HG03342 (cell line): Measurements from ENCODE around the gene PRUNE2.
"Not testable (repeated sequence)": the region's sequence is repeated elsewhere in the genome, so short reads cannot be mapped to it uniquely, and the experiment has no call there.

Experiments
- ATAC-seq: cut with Tn5 transposase; IDR thresholded peaks from one replicate; pipeline ENCODE4 v1.9.1; 2021; ENCODE audit warnings: mild to moderate bottlenecking, moderate library complexity; ENCODE audit not compliant: unreplicated experiment

Gene PRUNE2

GRCh38 chr9:76608575-76609273 lies 297.2 kb downstream of the PRUNE2 start:
- ATAC-seq: no peak

- no peak for ATAC-seq
Observed at GRCh38 chr9:76607730-76608436, 298.0 kb downstream of the PRUNE2 start.

GRCh38 chr9:76605321-76605900 lies 300.5 kb downstream of the PRUNE2 start:
- ATAC-seq: peak; percentile 94

- ATAC-seq: no peak
Observed at GRCh38 chr9:76603931-76604570, 301.9 kb downstream of the PRUNE2 start.

GRCh38 chr9:76603448-76603895 lies 302.4 kb downstream of the PRUNE2 start:
- ATAC-seq: no peak

GRCh38 chr9:76602199-76602598 lies 303.7 kb downstream of the PRUNE2 start:
- no peak for ATAC-seq

GRCh38 chr9:76600007-76600615 lies 305.8 kb downstream of the PRUNE2 start:
- no peak for ATAC-seq

GRCh38 chr9:76598981-76599380 lies 306.9 kb downstream of the PRUNE2 start:
- no peak for ATAC-seq

- ATAC-seq: no peak
Observed at GRCh38 chr9:76595645-76596044, 310.3 kb downstream of the PRUNE2 start.

GRCh38 chr9:76594764-76595424 lies 311.0 kb downstream of the PRUNE2 start:
- no peak for ATAC-seq

GRCh38 chr9:76593961-76594735 lies 311.8 kb downstream of the PRUNE2 start:
- ATAC-seq: not testable (repeated sequence)

GRCh38 chr9:76592974-76593347 lies 313.0 kb downstream of the PRUNE2 start:
- no peak for ATAC-seq

GRCh38 chr9:76592091-76592973 lies 313.6 kb downstream of the PRUNE2 start:
- no peak for ATAC-seq

GRCh38 chr9:76591256-76591950 lies 314.5 kb downstream of the PRUNE2 start:
- no peak for ATAC-seq

- no peak for ATAC-seq
Observed at GRCh38 chr9:76588316-76588715, 317.6 kb downstream of the PRUNE2 start.

GRCh38 chr9:76586390-76587314 lies 319.3 kb downstream of the PRUNE2 start:
- ATAC-seq: no peak
